Right lobe of liver (tissue), 4 donors: ENCODE data around the gene KCTD10.

Experiments
- CTCF ChIP-seq, 4 donors: fragments of 200-600 bp in 3 of 4; fragments of 450-650 bp in 1 of 4; IDR thresholded peaks; one replicate each; pipeline versions ENCODE4 v1.5.1 to v1.8.0; 2016 to 2022; ENCODE audit warnings: antibody characterized with exemption in 4 of 4, mild to moderate bottlenecking in 2 of 4
- POLR2A ChIP-seq: fragments of 450-650 bp; IDR thresholded peaks from one replicate; pipeline ENCODE4 v1.6.1; 2017; ENCODE audit warnings: antibody characterized with exemption, mild to moderate bottlenecking
- donor health status: DM: no; HTN: no; CAD: no.
- donor health status: DM: no; HTN: no; CAD: no.
- donor health status: DM: no; HTN: yes; CAD: no.

DNA sequence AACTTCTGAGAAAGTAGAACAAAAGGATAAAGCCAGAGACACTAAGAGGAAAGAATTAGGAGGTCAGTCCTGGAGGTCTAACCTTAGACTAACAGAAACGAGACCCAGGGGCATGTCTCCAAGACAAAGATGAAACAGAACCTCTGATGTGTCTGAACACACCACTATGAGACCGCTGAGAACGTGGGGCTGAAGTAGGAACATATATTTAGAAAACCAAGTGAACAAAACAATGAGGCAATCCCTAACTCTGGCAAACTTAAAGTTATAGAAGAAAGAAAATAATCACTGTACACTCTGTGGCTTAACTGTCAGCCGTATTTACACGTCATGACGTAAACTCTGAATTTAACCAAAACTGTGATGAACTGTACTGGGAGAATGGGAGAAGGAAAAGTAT is 17.9 kb downstream of the KCTD10 start:
- TF ChIP-seq POLR2A (no peak), CTCF (IDR thresholded peaks at IDR 0.05) (no peak)
